Body of pancreas (tissue), 4 donors: ENCODE results near the gene FBP2. TPM values are rescaled to one million over a fixed set of nuclear protein-coding genes. Genes with fewer than 3 reads are reported as not detected.
A peak's percentile ranks its signal among the peaks of the same experiment; 100 is the strongest.

ENCODE experiments used
- ATAC-seq: fragments of 150-250 bp; one replicate; pipeline ENCODE4 v1.9.1; 2016
- DNase-seq, 4 donors: peaks; one replicate each; pipeline ENCODE4 v3.0.0-alpha.2; 2019
- H3K27ac ChIP-seq, 4 donors: fragments of 200-600 bp; sonication (generic); 1 replicate in 3 of 4; 2 replicates in 1 of 4; pipeline versions ENCODE4 v1.5.1 to v1.6.1; 2016 to 2019; ENCODE audit warnings: mild to moderate bottlenecking in 1 of 4, mixed read lengths in 1 of 4, moderate library complexity in 1 of 4
- H3K27me3 ChIP-seq, 2 donors: fragments of 200-600 bp; sonication (generic); one replicate each; pipeline ENCODE4 v1.6.0; 2016; ENCODE audit warnings: mild to moderate bottlenecking in 1 of 2
- H3K36me3 ChIP-seq, 2 donors: fragments of 200-600 bp; sonication (generic); replicated peaks in 1 of 2; 2 replicates each; pipeline ENCODE4 v1.5.1; 2016; ENCODE audit warnings: low read depth in 2 of 2; ENCODE audit not compliant: insufficient read depth in 1 of 2
- H3K4me1 ChIP-seq: fragments of 200-600 bp; sonication (generic); one replicate; pipeline ENCODE4 v1.6.0; 2016
- H3K4me3 ChIP-seq, 2 donors: fragments of 200-600 bp; sonication (generic); 1 replicate in 1 of 2; 2 replicates in 1 of 2; pipeline ENCODE4 v1.5.1; 2016 to 2019
- H3K9me3 ChIP-seq, 3 donors: fragments of 200-600 bp; sonication (generic); 1 replicate in 2 of 3; 2 replicates in 1 of 3; pipeline ENCODE4 v1.5.1; 2016
- POLR2A ChIP-seq, 3 donors: fragments of 450-650 bp; IDR thresholded peaks; one replicate each; pipeline ENCODE4 v1.6.1; 2016; ENCODE audit warnings: antibody characterized with exemption in 3 of 3, mild to moderate bottlenecking in 2 of 3
- WGBS, 2 donors: methylation state at CpG; one replicate each; pipeline ENCODE4 v1.1.5; 2017; 5-methylcytosine and 5-hydroxymethylcytosine counted together
- intact Hi-C: fragments of 100-400 bp; cut with DNase I; formaldehyde crosslinking; loops from one replicate; pipeline ENCODE4 v1.15.1; 2023
- total RNA-seq, 2 donors: library from RNA; depleted of rRNA; stranded (reverse); fragments of >200 nt; gene quantifications; one replicate each; pipeline ENCODE4 v1.1.0, GENCODE V29; 2016
- TF ChIP-seq, protein P1 (sequence below), 7 experiments: fragments of 450-650 bp in 4 of 7; fragments of 200-600 bp in 3 of 7; sonication (generic) in 3 of 7; IDR thresholded peaks; one replicate each; pipeline ENCODE4 v1.5.1; 2016 to 2019; ENCODE audit warnings: antibody characterized with exemption in 7 of 7

FBP2 gene
- total RNA-seq, 2 donors from 2014 or later: 0.66 to 3.1 TPM

DNA sequence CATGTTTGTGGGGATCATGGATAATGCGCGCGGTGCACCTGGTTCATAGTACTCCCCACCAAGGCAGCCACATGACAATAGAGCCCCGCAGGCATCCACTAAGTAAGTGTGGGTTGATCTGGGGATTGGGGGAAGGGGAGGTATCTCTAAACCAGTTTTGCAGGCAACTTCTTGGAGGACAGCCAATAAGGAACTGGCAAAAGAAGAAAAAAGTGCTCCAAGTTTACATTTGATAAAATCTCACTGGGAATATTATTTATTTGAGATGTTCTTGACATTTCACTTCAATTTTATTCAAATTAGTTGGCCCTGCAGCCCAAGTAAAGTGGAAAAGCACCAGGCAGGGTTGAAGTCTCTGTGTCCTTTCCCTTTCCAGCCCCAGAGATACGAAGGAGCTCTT, 37.2 kb upstream of the FBP2 start:
- peak; percentile 75 for ATAC-seq
- peak overlapping the region; percentile 62 to 64 (median 64) for H3K27ac ChIP-seq
- no peaks in the 10 kb centered on the region for H3K9me3 ChIP-seq
- H3K4me1 ChIP-seq: peaks cover 42% of the 10 kb centered on the region
- 30 to 38% methylated on average over 4 to 5 of the region's 5 CpGs for WGBS, 2 donors
- no peaks in the 10 kb centered on the region for H3K27me3 ChIP-seq
- DNase-seq: peak; percentile 60 to 82 (median 70)
- H3K4me3 ChIP-seq: no peak overlapping the region
- intact Hi-C loops: no loop called here
- TF ChIP-seq POLR2A (IDR thresholded peaks at IDR 0.05): no peak
- TF ChIP-seq, protein P1, sequence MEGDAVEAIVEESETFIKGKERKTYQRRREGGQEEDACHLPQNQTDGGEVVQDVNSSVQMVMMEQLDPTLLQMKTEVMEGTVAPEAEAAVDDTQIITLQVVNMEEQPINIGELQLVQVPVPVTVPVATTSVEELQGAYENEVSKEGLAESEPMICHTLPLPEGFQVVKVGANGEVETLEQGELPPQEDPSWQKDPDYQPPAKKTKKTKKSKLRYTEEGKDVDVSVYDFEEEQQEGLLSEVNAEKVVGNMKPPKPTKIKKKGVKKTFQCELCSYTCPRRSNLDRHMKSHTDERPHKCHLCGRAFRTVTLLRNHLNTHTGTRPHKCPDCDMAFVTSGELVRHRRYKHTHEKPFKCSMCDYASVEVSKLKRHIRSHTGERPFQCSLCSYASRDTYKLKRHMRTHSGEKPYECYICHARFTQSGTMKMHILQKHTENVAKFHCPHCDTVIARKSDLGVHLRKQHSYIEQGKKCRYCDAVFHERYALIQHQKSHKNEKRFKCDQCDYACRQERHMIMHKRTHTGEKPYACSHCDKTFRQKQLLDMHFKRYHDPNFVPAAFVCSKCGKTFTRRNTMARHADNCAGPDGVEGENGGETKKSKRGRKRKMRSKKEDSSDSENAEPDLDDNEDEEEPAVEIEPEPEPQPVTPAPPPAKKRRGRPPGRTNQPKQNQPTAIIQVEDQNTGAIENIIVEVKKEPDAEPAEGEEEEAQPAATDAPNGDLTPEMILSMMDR (IDR thresholded peaks at IDR 0.05): no peak
- no peaks in the 10 kb centered on the region for H3K36me3 ChIP-seq

DNA sequence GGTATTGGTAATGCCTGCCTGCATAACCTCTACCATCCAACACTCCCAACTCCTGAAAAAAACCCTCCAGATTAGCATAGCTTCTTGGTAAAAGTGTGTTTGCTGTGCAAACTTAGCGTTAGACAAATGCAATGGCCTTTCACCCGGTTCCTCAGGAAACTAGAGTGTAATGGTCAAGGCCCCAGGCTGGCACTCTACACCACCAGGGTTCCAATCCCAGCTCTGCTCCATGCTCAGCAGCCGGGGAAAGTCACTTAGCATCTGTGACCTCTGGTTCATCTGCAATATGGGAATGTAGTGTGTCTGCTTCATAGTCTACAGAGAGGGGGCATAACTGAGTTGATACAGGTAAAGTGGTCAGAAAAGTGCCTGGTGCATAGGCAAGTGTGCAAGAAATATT, 36.7 kb upstream of the FBP2 start:
- ATAC-seq (no peak), DNase-seq (peak in 1 of 4 donors; percentile 33)
- H3K4me1 ChIP-seq: peaks cover 42% of the 10 kb centered on the region
- H3K27me3 ChIP-seq: no peaks in the 10 kb centered on the region
- intact Hi-C loops: no loop called here
- no peak for TF ChIP-seq POLR2A (IDR thresholded peaks at IDR 0.05)
- TF ChIP-seq, protein P1 (IDR thresholded peaks at IDR 0.05): peak in 2 of 7 experiments; percentile 18 to 24
- no peak overlapping the region for H3K4me3 ChIP-seq
- H3K27ac ChIP-seq: peak overlapping the region; percentile 62 to 64 (median 64)
- 29 to 32% methylated on average over 3 of the region's 3 CpGs for WGBS, 2 donors
- H3K9me3 ChIP-seq: no peaks in the 10 kb centered on the region
- no peaks in the 10 kb centered on the region for H3K36me3 ChIP-seq

DNA sequence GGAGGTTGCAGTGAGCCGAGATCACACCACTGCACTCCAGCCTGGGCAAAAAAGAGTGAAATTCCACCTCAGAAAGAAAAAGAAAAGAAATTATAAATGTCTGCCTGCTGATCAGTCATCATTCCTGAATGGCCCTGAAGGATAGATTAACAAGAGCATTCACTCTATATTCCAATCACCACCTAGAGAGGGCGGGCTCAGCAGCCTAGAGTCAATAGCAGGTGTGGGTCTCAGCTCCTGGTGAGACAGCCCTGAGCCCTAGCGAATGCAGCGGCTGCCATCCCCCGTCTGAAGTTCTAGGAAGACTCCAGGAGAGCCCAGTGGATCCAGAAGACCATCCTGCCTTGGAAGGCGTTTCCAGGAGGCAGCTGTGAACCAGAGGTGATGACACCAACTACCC, 33.7 kb upstream of the FBP2 start:
- Histone ChIP-seq H3K27me3 (no peaks in the 10 kb centered on the region), H3K36me3 (no peaks in the 10 kb centered on the region), H3K27ac (no peak overlapping the region), H3K4me1 (peaks cover 35% of the 10 kb centered on the region), H3K9me3 (no peaks in the 10 kb centered on the region), H3K4me3 (no peak overlapping the region)
- DNase-seq (no peak), ATAC-seq (no peak)
- intact Hi-C loops: no loop called here
- whole genome bisulfite sequencing, 2 donors: 91 to 97% methylated on average over 3 to 6 of the region's 6 CpGs
- no peak for TF ChIP-seq POLR2A (IDR thresholded peaks at IDR 0.05)
- TF ChIP-seq, protein P1 (IDR thresholded peaks at IDR 0.05): no peak

DNA sequence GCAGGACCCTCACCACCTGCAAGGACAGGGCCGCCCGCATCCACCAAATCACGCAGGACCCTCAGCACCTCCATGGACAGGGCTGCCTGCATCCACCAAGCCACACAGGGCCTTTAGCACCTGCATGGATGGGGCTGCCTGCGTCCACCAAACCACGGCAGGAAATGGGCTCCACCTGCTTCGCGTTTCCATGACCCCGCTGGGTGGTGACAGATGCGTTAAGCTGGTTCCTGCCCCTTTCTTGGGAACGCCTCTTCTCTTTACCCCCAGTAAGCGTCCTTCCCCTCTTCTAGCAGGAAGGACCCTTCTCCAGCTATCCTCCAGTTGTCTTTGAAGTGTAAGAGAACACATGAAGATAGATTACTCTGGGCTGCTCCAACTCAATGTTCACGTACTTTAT, 32.2 kb upstream of the FBP2 start:
- DNase-seq (no peak), ATAC-seq (no peak)
- intact Hi-C loops: no loop called here
- TF ChIP-seq POLR2A (IDR thresholded peaks at IDR 0.05): no peak
- TF ChIP-seq, protein P1 (IDR thresholded peaks at IDR 0.05): no peak
- H3K9me3 ChIP-seq: no peaks in the 10 kb centered on the region
- no peaks in the 10 kb centered on the region for H3K27me3 ChIP-seq
- peaks cover 21% of the 10 kb centered on the region for H3K4me1 ChIP-seq
- H3K4me3 ChIP-seq: no peak overlapping the region
- H3K36me3 ChIP-seq: no peaks in the 10 kb centered on the region
- no peak overlapping the region for H3K27ac ChIP-seq
- 74 to 76% methylated on average over 9 to 12 of the region's 12 CpGs for WGBS, 2 donors

DNA sequence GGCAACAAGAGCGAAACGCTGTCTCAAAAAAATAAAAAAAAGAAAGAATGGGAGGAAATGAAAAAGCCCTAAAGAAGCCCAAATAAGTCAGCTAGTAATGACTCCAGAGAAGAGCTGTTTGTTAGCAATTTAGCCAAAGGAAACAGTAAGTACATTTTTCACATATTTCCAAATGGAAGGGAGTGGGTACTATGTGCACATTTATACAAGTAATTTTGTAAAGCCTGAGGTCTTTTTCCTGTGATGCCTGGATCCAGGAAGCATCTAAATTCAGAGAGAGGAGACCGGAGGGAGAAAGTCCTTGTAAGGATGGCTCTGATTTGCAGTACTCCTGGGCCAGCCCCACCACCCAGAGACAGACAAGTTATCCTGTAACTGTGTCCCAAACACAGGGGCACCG, 31.0 kb upstream of the FBP2 start:
- TF ChIP-seq, protein P1 (IDR thresholded peaks at IDR 0.05): no peak
- no peak for TF ChIP-seq POLR2A (IDR thresholded peaks at IDR 0.05)
- ATAC-seq (no peak), DNase-seq (no peak)
- Histone ChIP-seq H3K4me3 (no peak overlapping the region), H3K27ac (no peak overlapping the region), H3K9me3 (no peaks in the 10 kb centered on the region), H3K36me3 (no peaks in the 10 kb centered on the region), H3K4me1 (peaks cover 9% of the 10 kb centered on the region), H3K27me3 (no peaks in the 10 kb centered on the region)
- intact Hi-C loops: no loop called here
- WGBS, 2 donors: 72 to 86% methylated on average over 4 of the region's 4 CpGs
